Occipital lobe (tissue), 2 donors: ENCODE results near the gene ASS1. TPM values are rescaled to one million over a fixed set of nuclear protein-coding genes. Genes with fewer than 3 reads are reported as not detected.
"Not testable (repeated sequence)": the region's sequence is repeated elsewhere in the genome, so short reads cannot be mapped to it uniquely, and the experiment has no call there.

Source experiments
- DNase-seq: peaks from one replicate; lab custom pipeline; 2025; lab: John Stamatoyannopoulos, UW
- total RNA-seq: library from RNA; depleted of rRNA; stranded (reverse); fragments of >200 nt; gene quantifications from one replicate; pipeline ENCODE4 v1.2.3, GENCODE V29; 2014

Gene ASS1
- 9.8 TPM for total RNA-seq

DNA sequence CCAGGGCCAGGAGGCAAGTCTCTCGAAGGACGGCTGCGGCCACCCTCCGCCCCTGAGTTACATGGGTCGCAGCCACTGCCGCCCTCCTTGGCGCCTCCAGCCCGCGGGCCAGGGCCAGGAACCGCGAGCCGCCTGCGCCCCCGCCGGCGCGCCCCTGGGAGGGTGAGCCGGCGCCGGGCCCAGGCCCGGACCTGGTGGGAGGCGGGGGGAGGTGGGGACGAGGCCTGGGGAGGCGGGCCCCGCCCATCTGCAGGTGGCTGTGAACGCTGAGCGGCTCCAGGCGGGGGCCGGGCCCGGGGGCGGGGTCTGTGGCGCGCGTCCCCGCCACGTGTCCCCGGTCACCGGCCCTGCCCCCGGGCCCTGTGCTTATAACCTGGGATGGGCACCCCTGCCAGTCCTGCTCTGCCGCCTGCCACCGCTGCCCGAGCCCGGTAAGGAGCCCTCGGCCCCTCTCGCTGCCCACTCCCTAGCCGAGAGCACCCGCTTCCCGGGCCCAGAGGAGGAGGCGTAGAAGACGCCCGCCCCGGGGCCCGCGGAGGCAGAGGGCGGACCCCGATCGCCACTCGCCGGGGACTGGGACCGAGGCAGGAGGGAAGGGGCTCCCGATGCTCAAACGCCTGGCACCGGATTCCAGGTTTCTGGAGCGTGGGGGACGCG, at the start of gene ASS1:
Gene ASS1, plus strand, starts transcription at position 397 of the 657 bp plus-strand sequence. CDS start 7,268 bp downstream, outside the sequence.
- DNase-seq = no peak

DNA sequence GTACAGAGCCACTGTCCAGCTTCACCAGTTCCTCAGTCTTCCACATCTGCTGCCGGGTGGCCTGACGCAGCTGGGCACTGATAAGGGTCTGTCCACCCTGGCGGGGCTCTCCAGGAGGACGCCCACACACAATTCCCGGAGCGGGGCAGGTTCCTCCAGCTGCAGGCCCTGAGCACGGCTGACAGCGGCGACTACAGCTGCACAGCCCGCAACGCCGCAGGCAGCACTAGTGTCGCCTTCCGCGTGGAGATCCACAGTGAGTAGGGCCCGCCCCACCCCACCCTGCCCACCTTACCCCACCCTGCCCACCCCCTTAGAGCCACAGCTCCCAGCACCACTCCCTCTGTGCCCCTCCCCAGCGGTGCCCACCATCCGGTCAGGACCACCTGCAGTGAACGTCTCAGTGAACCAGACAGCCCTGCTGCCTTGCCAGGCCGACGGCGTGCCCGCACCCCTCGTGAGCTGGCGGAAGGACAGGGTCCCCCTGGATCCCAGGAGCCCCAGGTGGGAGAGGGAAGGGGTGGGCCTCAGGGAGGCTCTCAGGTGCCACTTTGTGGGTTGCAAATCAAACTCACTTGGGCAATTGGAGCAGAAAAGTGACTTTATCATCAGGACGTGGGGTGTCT, 48.8 kb upstream of the ASS1 start:
- DNase-seq = no peak

DNA sequence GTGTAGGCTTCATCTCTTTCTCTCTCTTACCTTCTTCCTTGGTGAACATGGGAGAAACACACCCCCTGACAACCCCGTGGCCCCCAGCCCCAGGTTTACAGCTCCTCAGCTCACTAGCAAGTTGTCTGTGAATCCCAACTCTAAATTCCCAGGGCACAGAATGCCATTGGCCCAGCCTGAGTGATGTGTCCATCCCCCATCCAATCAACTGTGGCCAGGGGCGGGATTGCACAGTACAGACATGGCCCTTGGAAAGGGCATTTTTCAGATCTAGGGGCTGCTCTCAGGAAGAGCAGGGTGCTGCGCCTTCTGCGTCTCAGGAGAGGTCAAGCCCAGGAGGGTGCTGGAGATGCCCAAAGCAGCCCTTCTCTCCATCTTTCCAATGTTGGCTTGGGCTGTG, 48.2 kb upstream of the ASS1 start:
- no peak for DNase-seq

DNA sequence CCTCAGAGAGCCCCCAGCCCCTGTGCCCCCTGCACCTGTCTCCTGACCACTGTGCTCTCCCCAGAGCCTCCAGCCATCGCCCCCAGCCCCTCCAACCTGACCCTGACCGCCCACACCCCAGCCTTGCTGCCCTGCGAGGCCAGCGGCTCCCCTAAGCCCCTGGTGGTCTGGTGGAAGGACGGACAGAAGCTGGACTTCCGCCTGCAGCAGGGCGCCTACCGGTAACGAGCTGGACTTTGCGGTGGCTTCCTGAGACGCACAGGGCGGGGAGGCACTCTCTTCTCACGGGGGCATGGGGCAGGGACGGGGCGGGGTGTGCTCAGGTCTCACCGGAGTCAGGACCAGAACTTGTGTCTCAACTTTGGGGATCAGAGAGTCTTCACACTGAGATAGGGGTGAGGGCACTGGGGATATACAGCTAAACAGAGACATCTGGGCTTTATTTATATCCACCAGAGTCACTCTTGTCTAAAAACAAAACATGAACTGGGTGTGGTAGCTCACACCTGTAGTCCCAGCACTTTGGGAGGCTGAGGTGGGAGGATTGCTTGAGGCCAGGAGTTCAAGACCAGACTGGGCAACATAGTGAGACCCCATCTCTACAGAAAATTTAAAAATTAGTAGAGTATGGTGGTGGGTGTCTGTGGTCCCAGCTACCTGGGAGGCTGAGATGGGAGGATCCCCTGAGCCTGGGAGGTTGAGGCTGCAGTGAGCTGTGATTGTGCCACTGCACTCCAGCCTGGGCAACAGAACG, 46.1 kb upstream of the ASS1 start:
- no peak for DNase-seq

DNA sequence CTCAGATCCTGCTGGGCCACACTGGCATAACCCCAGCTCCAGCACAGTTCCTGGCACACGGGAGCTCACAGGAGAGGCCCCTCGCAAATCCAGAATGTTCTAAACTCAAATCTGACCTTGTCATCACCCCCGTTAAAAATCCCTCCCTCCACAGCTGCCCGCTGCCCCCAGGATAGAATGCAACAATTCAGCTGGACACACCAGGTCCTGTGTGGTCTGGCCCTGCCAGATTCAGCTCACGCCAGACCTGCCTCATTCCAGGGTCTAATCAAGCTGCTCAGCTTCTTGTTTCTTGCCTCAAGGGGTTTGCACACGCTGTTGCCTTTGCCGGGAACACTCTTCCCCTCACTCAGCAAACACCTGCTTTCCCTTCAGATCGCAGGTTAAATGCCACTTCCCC, 45.0 kb upstream of the ASS1 start:
- no peak for DNase-seq

DNA sequence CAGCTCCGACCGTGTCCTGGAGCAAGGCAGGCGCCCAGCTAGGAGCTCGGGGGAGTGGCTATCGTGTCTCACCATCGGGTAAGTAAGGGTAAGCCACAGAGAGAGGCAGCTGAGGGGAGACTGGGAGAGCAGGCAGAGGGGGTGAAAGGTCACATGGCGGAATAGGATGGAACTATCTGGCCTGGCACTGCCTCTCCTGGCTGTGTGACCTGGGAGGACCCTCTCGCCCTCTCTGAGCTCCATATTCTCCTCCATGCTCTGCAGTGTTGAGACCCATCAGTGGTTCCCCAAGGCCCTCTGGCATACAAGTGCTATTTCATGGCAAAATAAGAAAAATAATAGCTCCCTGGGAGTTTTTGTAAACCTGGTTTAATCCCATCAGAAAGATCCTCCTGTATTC, 43.9 kb upstream of the ASS1 start:
- DNase-seq = no peak

DNA sequence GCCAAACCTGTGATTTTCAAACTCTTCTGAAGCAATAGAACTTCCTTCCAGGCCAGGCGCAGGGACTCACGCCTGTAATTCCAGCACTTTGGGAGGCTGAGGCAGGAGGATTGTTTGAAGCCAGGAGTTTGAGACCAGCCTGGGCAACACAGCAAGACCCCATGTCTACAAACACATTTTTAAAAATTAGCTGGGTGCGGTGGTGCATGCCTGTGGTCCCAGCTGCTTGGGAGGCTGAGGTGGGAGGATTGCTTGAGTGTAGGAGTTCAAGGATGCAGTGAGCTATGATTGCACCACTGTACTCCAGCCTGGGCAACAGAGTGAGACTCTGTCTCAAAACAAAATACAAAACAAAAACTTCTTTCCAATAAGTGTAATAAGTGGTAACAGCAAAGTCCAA, 43.0 kb upstream of the ASS1 start:
- not testable (repeated sequence) for DNase-seq

DNA sequence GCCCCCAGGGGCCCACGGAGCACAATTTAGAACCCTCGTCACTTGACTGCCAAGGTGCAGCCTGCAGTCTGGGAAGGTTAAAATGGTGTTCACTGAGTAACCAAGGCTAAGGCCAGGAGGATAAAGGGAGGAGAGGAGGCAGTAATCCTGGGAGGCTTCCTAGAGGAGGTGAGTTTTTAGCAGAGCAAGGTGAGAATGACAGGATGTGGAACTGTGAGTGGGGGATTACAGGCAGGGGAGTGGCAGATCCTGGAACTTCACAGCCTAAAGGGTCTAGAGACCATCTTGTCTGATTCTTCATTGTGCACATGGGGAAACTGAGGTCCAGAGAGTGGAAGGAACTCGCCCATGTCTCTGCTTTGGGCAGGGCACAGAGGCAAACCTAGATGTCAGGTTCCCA, 42.5 kb upstream of the ASS1 start:
- DNase-seq = no peak

DNA sequence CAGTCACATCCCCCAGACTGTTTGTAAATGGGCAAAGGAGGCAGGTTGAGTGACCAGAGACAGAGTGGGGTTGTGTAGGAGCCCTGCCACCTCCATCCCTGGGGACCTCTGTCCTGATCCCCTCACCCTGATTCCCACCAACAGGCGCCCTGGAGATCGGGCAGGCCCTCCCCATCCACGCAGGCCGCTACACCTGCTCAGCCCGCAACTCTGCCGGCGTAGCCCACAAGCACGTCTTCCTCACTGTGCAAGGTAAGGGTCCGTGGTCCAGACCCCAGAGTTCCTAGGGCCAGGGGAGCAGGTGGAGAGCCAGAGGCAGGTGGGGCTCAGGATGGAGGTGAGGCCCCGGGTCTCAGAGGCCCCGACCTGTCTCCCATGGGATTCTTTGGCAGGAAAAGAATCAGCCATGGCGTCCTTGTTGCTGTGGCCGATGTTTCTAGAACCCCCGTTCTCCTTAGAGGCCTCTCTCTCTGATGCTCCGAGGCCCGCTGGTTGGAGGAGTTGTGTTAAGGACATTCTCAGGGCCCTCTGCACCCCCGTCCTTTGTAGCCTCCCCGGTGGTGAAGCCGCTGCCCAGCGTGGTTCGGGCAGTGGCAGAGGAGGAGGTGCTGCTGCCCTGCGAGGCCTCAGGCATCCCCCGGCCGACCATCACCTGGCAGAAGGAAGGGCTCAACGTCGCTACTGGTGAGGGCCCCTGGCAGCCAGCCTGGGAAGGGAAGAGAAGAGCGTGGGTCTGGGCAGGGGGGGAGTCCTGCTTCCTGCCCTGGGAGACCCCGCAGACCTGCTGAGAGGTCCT, 41.9 kb upstream of the ASS1 start:
- DNase-seq = no peak

DNA sequence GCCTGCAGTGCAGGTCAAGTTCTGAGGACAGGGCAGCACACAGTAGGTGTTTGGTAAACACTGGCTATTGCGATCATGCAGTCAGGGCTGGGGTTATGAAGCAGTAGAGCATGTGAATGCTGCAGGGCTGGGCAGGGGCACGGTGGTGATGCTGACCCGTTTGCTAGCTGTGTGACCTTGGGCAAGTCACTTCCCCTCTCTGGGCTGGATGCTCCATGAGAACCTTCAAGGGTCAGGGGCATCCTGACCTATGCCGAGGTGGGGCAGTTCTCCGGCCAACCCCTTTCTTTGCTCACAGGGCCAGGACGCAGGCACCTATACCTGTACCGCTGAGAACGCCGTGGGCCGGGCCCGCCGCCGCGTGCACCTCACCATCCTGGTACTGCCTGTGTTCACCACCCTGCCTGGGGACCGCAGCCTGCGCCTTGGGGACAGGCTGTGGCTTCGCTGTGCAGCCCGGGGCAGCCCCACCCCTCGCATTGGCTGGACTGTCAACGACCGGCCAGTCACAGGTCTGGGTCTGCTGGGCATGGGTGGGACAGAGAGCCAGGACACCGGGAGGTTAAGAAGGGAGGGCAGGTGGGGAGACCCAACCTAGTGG, 39.0 kb upstream of the ASS1 start:
- DNase-seq = no peak

DNA sequence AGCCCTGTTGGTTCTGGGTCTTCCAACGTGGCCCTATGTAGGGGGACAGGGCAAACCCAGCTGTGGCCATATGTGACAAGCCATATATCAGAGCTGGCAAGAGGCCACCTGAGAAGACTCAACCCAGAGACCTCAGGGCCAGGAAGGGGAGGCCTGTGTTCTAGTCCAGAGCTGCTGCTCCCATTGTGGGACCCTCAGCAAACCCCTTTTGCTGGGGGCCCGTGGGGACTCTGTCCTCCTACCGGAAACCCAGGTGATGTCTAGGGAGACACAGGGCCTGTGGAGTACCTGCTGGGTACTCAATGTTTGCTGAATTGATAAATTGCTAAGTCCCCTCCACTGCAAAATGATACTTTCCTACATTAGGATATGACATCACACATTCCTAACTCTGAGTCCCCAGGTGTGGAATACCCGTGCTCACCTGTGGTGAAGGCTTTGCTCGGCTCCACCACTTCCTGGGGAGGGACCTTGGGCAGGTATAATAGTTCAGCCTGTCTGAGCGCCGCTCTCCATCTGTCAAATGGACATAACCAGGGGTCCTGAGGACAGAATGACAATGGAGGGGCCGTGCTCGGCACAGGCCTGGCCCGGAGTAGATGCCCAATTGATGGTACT, 38.4 kb upstream of the ASS1 start:
- DNase-seq = no peak

DNA sequence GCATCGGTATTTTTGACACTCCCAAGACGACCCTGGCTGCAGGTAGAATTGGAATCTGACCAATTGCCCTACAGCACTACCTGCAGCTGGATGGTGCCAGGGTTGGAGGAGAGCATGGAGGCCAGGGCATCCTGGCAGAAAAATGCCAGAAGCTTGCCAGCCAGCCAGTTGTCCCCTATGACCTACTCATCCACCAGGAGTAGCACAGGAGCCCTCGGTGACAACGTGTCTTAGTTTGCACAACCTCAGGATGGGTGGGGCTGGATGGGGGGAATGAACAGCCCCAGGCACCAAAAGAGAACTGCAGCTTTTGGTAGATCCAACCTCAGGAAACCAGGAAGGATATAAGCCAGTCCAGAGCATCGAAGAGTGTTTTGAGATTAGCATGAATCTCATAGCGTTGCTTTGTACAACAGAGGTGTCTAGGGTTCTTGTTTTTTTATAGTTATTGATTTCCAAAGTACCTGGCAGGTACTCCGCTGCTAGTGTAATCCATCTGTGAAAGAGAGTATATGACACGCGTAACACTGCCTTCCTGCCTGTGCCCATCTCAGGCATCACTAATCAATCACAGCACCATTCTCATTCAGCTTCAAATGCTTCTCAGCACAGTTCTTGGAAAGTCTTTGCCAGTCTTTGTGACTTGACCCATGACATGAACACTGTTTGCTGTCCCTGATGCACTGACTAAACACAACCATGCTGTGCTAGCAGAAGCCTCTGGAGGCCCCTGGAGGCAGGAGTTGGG, 36.7 kb upstream of the ASS1 start:
- DNase-seq = no peak

DNA sequence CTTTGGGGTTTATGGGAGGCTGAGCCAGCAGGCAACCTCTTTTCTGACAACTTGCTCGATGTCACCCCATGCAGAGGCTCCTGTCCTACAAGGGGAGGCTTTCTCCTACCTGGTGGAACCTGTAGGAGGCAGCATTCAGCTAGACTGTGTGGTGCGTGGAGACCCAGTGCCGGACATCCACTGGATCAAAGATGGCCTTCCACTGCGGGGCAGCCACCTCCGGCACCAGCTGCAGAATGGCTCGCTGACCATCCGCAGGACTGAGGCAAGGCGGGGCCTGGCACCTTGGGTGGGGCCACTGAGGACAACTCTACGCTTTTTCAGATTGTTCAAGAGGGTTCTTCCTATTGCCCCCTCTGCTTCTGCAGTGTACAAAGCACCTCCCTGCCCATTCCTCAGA, 36.1 kb upstream of the ASS1 start:
- DNase-seq = no peak

DNA sequence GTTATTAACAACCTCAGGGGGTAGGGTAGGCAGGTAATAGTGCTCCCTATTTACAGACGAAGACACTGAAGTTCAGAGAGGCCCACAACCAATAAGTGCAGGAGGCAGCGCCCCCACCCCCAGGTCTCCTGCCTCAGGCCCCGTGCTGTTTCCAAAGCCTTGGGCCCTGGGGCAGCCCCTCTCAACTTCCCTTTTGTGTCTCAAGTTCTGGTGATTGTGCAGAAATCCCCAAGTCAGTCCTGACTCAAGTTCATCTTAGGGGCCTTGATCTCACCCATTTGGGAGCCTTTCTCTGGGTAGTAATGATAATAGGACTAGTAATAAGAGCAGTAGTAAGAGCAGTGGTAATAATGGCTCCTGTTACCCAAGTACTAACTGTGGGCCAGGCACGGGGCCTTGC, 35.5 kb upstream of the ASS1 start:
- no peak for DNase-seq

DNA sequence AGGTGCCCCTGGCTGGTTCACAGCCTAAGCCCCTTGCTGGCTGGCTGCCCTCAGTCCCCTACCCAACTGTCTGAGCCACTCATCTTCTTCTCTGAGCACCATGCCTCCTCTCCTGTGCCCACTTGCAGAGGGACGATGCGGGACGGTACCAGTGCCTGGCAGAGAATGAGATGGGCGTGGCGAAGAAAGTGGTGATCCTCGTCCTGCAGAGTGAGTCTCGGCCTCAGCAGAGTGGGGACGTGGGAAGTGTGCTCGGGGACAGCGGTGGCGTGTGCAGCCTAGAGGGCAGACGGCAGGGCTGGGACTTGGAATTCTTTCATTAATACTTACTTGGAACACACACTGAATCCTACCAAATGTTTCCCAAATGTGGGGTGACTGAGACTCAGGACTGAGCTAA, 34.3 kb upstream of the ASS1 start:
- DNase-seq = no peak

DNA sequence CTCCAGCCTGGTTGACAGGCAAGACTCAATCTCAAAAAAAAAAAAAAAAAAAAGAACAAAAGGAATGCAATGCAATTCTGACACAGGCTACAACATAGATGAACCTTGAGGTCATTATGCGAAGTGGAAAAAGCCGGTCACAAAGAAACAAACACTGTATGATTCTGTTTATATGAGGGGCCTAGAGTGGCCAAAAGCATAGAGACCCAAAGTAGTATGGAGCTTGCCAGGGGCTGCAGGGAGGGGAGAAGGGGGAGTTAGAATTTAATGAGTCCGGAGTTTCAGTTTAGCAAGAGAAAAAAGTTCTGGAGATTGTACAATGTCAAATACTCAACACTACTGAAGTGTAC, 33.2 kb upstream of the ASS1 start:
- no peak for DNase-seq

DNA sequence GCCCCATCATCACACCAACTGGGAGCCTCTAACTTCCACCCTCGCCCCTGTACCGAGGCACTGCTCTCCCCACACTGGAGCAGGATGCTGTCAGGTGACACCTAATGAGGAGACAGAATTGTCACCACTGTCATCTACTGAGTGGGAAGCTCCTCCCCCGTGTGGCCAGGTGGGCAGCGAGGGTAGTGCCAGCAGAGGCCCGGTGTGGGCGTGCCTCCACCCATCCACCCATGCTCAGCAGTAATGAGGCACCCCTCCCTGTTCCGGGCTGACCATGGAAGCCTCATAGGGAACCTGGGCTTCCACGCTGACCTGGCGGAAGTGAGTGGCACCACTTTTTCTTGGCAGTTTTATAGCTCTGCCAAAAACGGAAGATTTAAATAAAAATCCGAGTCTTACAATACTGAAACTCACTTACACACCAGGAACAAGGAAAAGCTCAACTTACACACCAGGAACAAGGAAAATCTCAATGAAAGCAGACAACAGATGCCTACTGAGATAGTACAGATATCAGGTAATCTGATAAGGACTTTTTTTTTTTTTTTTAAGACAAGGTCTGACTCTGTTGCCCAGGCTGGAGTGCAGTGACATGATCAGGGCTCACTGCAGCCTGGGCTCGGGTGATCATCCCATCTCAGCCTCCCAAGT, 30.6 kb upstream of the ASS1 start:
- no peak for DNase-seq

DNA sequence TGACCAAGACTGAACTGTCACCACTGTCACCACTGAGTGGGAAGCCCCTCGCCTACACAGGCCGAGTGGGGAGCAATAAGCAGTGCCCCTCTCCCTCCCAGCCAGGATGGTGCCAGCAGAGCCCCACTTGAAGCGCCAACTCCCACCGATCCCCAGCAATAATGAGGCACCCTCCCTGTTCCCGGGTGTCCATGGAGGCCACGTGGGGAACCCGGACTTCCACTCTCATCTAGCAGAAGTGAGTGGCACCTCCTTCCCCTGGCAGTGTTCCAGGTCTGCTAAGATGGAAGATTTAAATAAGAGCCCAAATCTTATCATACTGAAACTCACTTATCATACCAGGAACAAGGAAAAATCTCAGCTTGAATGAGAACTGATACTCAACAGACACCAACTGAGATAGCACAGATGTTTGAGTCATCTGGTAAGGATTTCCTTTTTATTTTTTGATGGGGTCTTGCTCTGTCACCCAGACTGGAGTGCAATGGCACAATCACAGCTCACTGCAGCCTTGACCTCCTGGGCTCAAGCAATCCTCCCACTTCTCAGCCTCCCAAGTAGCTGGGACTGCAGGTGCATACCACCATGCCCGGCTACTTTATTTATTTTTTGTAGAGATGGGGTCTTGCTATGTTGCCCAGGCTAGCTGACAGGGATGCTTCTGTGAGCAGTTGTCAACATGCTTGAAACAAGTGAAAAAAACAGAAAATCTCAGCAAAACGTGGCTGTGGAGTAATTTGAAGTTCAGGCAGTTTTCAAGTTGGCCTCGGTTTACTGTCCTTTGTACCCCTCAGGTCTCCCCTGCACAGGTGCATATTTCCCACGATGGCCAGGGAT, 29.6 kb upstream of the ASS1 start:
- DNase-seq = no peak

DNA sequence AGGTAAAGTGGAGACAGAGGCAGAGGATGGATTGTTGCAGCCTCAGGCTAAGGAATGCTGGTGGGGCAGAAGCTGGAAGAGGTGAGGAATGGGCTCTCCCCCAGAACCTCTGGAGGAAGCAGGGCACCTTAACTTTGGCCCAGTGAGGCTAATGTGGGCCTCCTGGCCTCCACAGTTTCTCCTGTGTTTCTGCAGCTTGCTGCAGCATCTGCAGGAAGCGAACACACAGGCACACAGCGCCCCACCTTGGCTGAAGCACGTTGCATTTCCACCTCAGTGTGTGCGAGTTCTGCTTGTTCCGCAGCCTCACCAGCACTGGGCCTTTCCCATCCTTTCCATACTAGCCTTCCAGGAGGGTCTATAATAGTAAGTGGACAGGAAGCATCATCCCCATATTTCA, 27.2 kb upstream of the ASS1 start:
- DNase-seq = no peak
